ENCODE data around the gene SFMBT2.

- no peak for TF ChIP-seq POLR2A (IDR thresholded peaks at IDR 0.05)
- no peak for TF ChIP-seq CTCF (IDR thresholded peaks at IDR 0.05)
These were observed 220.9 kb downstream of the SFMBT2 start for GRCh38 chr10:7189909-7190308.

Measured in body of pancreas (tissue), 4 donors.